Gastrocnemius medialis (tissue), 4 donors: ENCODE results near the gene ACSL6. TPM values are rescaled to one million over a fixed set of nuclear protein-coding genes. Genes with fewer than 3 reads are reported as not detected.

Experiments
- ATAC-seq, 2 donors: fragments of 150-250 bp; one replicate each; pipeline ENCODE4 v1.9.1; 2016
- DNase-seq, 2 donors: peaks; one replicate each; pipeline ENCODE4 v3.0.0-alpha.2; 2019
- H3K27ac ChIP-seq, 4 donors: fragments of 200-600 bp; sonication (generic); 1 replicate in 1 of 4; 2 replicates in 3 of 4; pipeline ENCODE4 v1.5.1; 2016 to 2018; ENCODE audit warnings: mild to moderate bottlenecking in 2 of 4, moderate library complexity in 1 of 4
- H3K27me3 ChIP-seq, 3 donors: fragments of 200-600 bp; sonication (generic) in 2 of 3; 1 replicate in 1 of 3; 2 replicates in 2 of 3; pipeline versions ENCODE4 v1.5.1 to v1.6.0; 2016 to 2019; ENCODE audit warnings: mild to moderate bottlenecking in 1 of 3, moderate library complexity in 1 of 3
- H3K36me3 ChIP-seq, 2 donors: fragments of 200-600 bp; sonication (generic) in 1 of 2; one replicate each; pipeline ENCODE4 v1.5.1; 2017 to 2018
- H3K4me1 ChIP-seq, 2 donors: fragments of 200-600 bp; sonication (generic) in 1 of 2; one replicate each; pipeline ENCODE4 v1.5.1; 2016 to 2017; ENCODE audit warnings: mild to moderate bottlenecking in 2 of 2
- H3K4me3 ChIP-seq, 4 donors: fragments of 200-600 bp; sonication (generic) in 3 of 4; 1 replicate in 1 of 4; 2 replicates in 3 of 4; pipeline ENCODE4 v1.5.1; 2016 to 2019; ENCODE audit warnings: mild to moderate bottlenecking in 2 of 4
- H3K9me3 ChIP-seq, 3 donors: fragments of 200-600 bp; sonication (generic) in 2 of 3; 1 replicate in 1 of 3; 2 replicates in 2 of 3; pipeline ENCODE4 v1.5.1; 2016 to 2019
- POLR2A ChIP-seq, 2 donors: fragments of 450-650 bp; IDR thresholded peaks; one replicate each; pipeline ENCODE4 v1.6.1; 2017; ENCODE audit warnings: antibody characterized with exemption in 2 of 2, mild to moderate bottlenecking in 2 of 2, moderate library complexity in 2 of 2
- in situ Hi-C, 4 donors: fragments of 200-750 bp; cut with MboI; loops; one replicate each; pipeline versions ENCODE4 v1.15.0 to v1.8.0; 2017; ENCODE audit warnings: low sequenced_read_pairs in 4 of 4
- intact Hi-C: fragments of 100-400 bp; cut with DNase I; formaldehyde crosslinking; loops from one replicate; pipeline ENCODE4 v1.15.1; 2023; ENCODE audit warnings: low total_unique reads
- total RNA-seq, 4 donors: library from RNA; depleted of rRNA; stranded (reverse); fragments of >200 nt; gene quantifications; one replicate each; pipeline versions ENCODE4 v1.1.0 to v1.2.3, GENCODE V29; 2016
- TF ChIP-seq, protein P1 (sequence below), 5 experiments: fragments of 450-650 bp in 3 of 5; fragments of 200-600 bp in 2 of 5; sonication (generic) in 2 of 5; IDR thresholded peaks in 4 of 5; conservative IDR thresholded peaks in 1 of 5; 1 replicate in 4 of 5; 2 replicates in 1 of 5; pipeline ENCODE4 v1.5.1; 2016 to 2019; ENCODE audit warnings: antibody characterized with exemption in 5 of 5, mild to moderate bottlenecking in 3 of 5, moderate library complexity in 3 of 5

The ACSL6 gene
- total RNA-seq, 4 donors from 2014 or later, result 0.29 to 0.71 (median 0.36) TPM

DNA sequence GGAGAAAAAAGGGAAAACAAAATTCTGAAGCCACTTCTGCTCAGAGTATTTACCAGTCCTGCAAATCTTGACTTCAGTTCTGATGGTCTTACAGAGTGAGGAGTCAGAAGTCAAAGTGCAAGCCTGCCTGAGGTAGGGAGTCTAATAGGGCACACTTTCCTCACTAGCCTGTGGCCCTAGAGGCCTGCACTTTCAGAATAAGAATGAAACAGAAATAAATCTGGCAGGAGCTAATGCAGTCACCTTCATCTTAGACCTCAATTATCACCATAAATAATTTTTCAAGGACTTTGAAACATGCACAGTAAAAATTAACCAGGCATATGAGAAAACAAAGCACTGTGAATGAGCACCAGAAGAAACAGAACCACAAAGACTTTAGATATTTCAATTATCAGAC, 20.7 kb upstream of the ACSL6 start:
- H3K9me3 ChIP-seq, result no peaks in the 10 kb centered on the region
- DNase-seq, result no peak
- H3K27me3 ChIP-seq, result no peaks in the 10 kb centered on the region
- no peaks in the 10 kb centered on the region for H3K4me1 ChIP-seq
- no peaks in the 10 kb centered on the region for H3K36me3 ChIP-seq
- no peak overlapping the region for H3K4me3 ChIP-seq
- in situ Hi-C loops (no loop called here), intact Hi-C loops (no loop called here)
- H3K27ac ChIP-seq, result no peak overlapping the region
- TF ChIP-seq POLR2A (IDR thresholded peaks at IDR 0.05), result no peak
- TF ChIP-seq, protein P1, sequence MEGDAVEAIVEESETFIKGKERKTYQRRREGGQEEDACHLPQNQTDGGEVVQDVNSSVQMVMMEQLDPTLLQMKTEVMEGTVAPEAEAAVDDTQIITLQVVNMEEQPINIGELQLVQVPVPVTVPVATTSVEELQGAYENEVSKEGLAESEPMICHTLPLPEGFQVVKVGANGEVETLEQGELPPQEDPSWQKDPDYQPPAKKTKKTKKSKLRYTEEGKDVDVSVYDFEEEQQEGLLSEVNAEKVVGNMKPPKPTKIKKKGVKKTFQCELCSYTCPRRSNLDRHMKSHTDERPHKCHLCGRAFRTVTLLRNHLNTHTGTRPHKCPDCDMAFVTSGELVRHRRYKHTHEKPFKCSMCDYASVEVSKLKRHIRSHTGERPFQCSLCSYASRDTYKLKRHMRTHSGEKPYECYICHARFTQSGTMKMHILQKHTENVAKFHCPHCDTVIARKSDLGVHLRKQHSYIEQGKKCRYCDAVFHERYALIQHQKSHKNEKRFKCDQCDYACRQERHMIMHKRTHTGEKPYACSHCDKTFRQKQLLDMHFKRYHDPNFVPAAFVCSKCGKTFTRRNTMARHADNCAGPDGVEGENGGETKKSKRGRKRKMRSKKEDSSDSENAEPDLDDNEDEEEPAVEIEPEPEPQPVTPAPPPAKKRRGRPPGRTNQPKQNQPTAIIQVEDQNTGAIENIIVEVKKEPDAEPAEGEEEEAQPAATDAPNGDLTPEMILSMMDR (IDR thresholded peaks at IDR 0.05 in 4 of 5, conservative IDR thresholded peaks at IDR 0.05 in 1 of 5), result no peak
- no peak for ATAC-seq

DNA sequence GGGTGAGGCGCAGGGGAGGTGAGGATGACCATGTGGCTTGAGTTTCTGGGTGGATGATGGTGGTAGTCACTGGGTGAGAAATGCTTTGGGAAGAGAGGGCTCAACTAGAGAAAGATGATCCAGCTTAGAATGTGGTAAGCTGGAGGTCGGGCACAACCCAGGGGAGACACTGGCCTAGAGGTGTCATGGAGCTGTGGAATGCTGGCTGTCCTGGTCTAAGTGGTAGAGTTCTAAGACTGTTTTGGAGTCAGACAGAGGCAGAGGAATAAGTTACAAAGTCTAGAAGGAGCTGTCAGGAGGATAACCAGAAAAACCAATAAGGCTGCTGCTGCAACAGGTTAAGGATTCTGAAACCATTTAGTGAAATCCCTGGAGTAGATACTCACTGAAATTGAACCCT, 19.2 kb upstream of the ACSL6 start:
- Histone ChIP-seq H3K9me3 (no peaks in the 10 kb centered on the region), H3K27me3 (no peaks in the 10 kb centered on the region), H3K27ac (no peak overlapping the region), H3K4me1 (no peaks in the 10 kb centered on the region), H3K36me3 (no peaks in the 10 kb centered on the region), H3K4me3 (no peak overlapping the region)
- ATAC-seq, result no peak
- in situ Hi-C loops (no loop called here), intact Hi-C loops (no loop called here)
- DNase-seq, result no peak
- no peak for TF ChIP-seq POLR2A (IDR thresholded peaks at IDR 0.05)
- TF ChIP-seq, protein P1 (IDR thresholded peaks at IDR 0.05 in 4 of 5, conservative IDR thresholded peaks at IDR 0.05 in 1 of 5), result no peak

DNA sequence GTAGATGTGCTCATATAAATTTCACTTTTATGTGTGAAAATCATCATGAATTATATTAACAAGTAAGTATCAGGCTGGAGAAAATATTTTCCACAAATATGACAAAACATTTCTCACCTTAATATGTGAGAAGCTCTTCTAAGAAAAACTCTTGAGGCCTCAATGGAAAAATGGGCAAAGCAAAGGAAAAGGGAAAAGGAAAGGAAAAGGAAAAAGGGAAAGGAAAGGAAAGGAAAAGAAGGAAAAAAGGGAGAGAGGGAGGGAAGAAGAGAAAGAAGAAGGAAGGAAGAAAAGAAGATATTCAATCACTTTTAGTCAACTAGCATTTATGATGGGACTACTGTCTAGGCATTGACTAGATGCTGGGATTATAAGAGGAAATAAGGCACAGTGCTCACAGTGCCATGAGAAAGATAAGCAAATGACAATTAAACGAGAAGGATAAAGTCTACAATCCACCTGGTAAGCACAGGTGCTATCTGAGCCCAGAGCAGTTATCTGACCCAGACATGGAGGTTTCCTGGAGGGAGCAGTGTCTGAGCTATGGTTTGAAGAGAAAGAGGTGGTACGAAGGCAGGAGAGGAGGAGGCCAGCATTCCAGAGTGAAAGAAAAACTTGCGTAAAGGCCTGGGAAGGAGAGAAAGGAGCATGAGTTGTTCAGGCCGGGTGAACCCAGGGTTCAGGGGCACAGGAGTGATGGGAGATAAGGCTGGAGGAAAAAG, 18.3 kb upstream of the ACSL6 start:
- Histone ChIP-seq H3K27ac (no peak overlapping the region), H3K27me3 (no peaks in the 10 kb centered on the region), H3K4me1 (no peaks in the 10 kb centered on the region), H3K36me3 (no peaks in the 10 kb centered on the region), H3K4me3 (no peak overlapping the region), H3K9me3 (no peaks in the 10 kb centered on the region)
- intact Hi-C loops, result no loop called here
- TF ChIP-seq, protein P1 (IDR thresholded peaks at IDR 0.05 in 4 of 5, conservative IDR thresholded peaks at IDR 0.05 in 1 of 5), result no peak
- TF ChIP-seq POLR2A (IDR thresholded peaks at IDR 0.05), result no peak
- in situ Hi-C loops, result no loop called here
- no peak for ATAC-seq
- no peak for DNase-seq

DNA sequence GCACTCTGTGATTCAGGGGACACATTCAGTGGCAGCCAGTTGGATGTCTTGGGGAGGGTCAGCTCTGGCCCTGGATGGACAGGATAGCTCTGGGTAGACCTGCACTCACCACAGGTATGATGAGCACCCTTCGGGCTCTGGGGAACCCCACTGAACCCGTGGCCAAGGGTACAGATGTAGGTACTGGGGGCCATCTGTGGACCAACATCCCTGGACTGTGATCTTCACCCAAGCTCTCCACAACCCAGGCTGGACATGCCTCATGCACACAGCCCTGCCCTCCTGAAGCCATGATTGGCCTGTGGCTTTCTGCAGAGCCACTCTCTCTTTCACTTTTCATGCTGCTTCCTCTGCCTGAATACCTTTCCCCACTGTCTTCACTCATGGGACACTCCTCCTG, 15.6 kb upstream of the ACSL6 start:
- Histone ChIP-seq H3K27ac (no peak overlapping the region), H3K9me3 (no peaks in the 10 kb centered on the region), H3K27me3 (no peaks in the 10 kb centered on the region), H3K4me1 (no peaks in the 10 kb centered on the region), H3K36me3 (no peaks in the 10 kb centered on the region), H3K4me3 (no peak overlapping the region)
- DNase-seq, result no peak
- ATAC-seq, result no peak
- TF ChIP-seq, protein P1 (IDR thresholded peaks at IDR 0.05 in 4 of 5, conservative IDR thresholded peaks at IDR 0.05 in 1 of 5), result no peak
- TF ChIP-seq POLR2A (IDR thresholded peaks at IDR 0.05), result no peak
- intact Hi-C loops, result no loop called here
- in situ Hi-C loops, result no loop called here
